Dendritic cell treated with granulocyte-macrophage colony-stimulating factor and Interleukin-4, amounts not matched to agents 40 ng/mL and 50 ng/mL, for 4 days (primary cell): ENCODE results near the gene THAP7.

ENCODE experiments used
- H3K27ac Mint-ChIP-seq: one replicate; pipeline ENCODE4 v1.8.0; 2022; ENCODE audit warnings: mild to moderate bottlenecking, mixed read lengths
- H3K27me3 Mint-ChIP-seq: one replicate; pipeline ENCODE4 v1.8.0; 2022; ENCODE audit warnings: mild to moderate bottlenecking, mixed read lengths
- H3K36me3 Mint-ChIP-seq: one replicate; pipeline ENCODE4 v1.8.0; 2022; ENCODE audit warnings: low read depth, mixed read lengths
- H3K4me1 Mint-ChIP-seq: one replicate; pipeline ENCODE4 v1.8.0; 2022; ENCODE audit warnings: low read depth, mixed read lengths
- H3K4me3 Mint-ChIP-seq: one replicate; pipeline ENCODE4 v1.8.0; 2022; ENCODE audit warnings: mild to moderate bottlenecking, moderate library complexity, mixed read lengths
- H3K9me3 Mint-ChIP-seq: one replicate; pipeline ENCODE4 v1.8.0; 2022; ENCODE audit warnings: mixed read lengths
- intact Hi-C: fragments of 100-400 bp; cut with micrococcal nuclease; formaldehyde crosslinking; loops from one replicate; pipeline ENCODE4 v1.15.0; 2022

The THAP7 gene

DNA sequence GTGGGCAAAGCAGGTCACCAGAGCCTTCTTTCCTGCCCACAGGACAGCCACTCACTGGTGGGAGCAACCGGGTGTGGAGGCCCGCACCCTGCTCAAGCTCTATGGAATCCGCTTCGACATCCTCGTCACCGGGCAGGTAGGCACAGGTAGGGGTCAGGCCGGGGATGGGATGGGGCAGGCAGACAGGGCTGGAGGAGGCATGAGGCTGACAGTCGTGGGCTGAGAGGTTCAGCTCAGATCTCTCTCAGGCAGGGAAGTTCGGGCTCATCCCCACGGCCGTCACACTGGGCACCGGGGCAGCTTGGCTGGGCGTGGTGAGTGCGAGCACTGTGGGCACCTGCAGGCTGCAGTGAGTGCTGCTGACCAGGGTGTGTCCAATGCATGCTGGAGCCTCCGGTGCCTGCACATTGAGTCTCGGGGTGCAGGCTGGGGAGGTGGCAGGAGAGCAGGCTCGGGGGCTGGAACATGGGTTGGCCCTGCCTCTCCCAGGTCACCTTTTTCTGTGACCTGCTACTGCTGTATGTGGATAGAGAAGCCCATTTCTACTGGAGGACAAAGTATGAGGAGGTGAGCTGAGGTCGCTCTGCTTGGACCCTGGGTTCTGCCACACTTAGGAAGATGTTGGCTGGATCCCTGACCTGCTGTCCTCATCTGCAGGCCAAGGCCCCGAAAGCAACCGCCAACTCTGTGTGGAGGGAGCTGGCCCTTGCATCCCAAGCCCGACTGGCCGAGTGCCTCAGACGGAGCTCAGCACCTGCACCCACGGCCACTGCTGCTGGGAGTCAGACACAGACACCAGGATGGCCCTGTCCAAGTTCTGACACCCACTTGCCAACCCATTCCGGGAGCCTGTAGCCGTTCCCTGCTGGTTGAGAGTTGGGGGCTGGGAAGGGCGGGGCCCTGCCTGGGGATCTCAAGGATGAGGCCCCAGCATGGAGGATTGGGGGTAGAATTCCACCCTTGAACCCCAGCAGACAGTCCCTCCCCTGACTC lies 24.1 kb upstream of the THAP7 start:
- Mint-ChIP-seq H3K4me3 (no peak overlapping the region), H3K27ac (no peak overlapping the region), H3K36me3 (no peaks in the 10 kb centered on the region), H3K4me1 (no peaks in the 10 kb centered on the region), H3K27me3 (peaks cover 18% of the 10 kb centered on the region), H3K9me3 (no peaks in the 10 kb centered on the region)
- intact Hi-C loops = no loop called here

DNA sequence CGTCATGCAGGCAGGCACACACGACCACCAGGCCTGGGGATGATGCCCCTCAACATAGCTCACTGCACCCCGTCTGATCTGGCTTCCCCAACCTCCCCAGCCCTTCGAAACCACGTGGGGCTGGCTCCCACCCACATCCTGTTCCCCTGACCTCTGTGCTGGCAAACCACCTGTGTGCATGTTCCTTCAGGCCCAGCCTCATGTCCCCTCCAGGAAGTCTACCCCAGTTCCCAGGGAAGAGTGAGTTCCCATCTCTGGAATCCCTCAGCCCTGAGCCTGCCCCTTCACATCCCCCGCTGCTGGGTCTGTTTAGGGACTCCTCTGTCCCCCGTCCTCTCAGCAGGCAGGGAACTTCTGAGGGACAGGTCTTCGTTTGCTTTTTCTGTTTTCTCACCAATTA lies 23.3 kb upstream of the THAP7 start:
- no peak overlapping the region for H3K27ac Mint-ChIP-seq
- no peaks in the 10 kb centered on the region for H3K9me3 Mint-ChIP-seq
- peaks cover 13% of the 10 kb centered on the region for H3K27me3 Mint-ChIP-seq
- no peaks in the 10 kb centered on the region for H3K36me3 Mint-ChIP-seq
- intact Hi-C loops = no loop called here
- H3K4me3 Mint-ChIP-seq = no peak overlapping the region
- no peaks in the 10 kb centered on the region for H3K4me1 Mint-ChIP-seq

DNA sequence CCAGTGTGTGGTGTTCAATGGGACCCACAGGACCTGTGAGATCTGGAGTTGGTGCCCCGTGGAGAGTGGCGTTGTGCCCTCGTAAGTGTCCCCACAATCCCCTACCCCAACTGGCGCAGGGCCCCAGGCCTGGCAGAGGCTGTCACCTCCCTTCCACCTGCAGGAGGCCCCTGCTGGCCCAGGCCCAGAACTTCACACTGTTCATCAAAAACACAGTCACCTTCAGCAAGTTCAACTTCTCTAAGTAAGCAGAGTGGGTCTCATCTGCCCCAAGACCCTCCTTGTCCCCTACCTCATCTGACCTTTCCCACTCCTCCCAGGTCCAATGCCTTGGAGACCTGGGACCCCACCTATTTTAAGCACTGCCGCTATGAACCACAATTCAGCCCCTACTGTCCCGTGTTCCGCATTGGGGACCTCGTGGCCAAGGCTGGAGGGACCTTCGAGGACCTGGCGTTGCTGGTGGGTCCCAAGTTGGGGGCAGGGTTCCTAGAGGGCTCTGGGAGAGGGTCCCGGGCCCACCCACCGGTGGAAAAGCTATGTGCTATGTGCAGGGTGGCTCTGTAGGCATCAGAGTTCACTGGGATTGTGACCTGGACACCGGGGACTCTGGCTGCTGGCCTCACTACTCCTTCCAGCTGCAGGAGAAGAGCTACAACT lies 21.2 kb upstream of the THAP7 start:
- Mint-ChIP-seq H3K4me1 (no peaks in the 10 kb centered on the region), H3K4me3 (no peak overlapping the region), H3K27me3 (peaks cover 19% of the 10 kb centered on the region), H3K36me3 (no peaks in the 10 kb centered on the region), H3K27ac (peak overlapping the region; percentile 7), H3K9me3 (no peaks in the 10 kb centered on the region)
- intact Hi-C loops = no loop called here

DNA sequence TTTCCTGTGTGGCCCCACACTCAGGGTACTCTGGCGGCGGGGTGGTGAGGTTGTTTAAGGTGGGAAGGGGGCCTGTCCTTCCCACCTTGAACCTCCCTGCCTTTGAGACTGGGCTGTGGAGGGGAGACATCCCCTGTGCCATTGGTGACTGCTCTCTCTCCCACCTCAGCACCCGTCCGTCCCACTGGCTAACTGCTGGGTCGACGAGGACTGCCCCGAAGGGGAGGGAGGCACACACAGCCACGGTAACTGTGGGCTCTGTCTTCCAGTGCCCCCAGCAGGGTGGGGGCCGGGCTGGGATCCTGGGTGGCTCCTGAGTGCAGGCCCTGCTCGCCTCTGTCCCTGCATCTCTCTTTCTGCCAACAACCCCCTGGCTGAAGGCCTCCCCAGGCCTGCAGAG lies 20.6 kb upstream of the THAP7 start:
- no peaks in the 10 kb centered on the region for H3K4me1 Mint-ChIP-seq
- H3K4me3 Mint-ChIP-seq = no peak overlapping the region
- no peaks in the 10 kb centered on the region for H3K9me3 Mint-ChIP-seq
- no peaks in the 10 kb centered on the region for H3K36me3 Mint-ChIP-seq
- intact Hi-C loops = no loop called here
- H3K27ac Mint-ChIP-seq = peak overlapping the region; percentile 7
- H3K27me3 Mint-ChIP-seq = peaks cover 21% of the 10 kb centered on the region

DNA sequence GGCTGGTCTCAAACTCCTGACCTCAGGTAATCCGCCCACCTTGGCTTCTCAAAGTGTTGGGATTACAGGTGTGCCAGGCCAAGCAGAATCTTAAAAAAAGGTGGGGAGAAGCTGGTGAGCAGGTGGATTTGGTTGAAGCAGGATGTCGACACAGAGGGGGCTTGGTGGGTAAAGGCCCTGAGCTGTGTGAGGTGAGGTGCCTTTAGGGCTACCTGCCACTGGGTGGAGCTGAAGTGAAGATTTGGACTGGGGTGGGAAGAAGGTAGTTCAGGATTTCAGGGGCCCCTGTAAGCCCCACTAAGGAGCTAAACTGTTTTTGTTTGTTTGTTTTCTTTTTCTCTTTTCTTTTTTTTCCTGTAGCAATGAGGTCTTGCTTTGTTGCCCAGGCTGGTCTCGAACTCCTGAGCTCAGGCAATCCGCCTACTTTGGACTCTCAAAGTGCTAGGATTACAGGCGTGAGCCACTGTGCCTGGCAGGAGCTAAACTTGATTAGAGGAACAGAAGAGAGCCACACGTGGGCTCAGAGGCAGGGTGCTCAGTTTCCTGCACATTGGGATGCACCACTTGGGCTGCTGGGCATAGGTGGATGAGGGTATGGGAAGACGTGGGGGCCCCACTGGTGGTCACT lies 19.0 kb upstream of the THAP7 start:
- Mint-ChIP-seq H3K27ac (no peak overlapping the region), H3K4me3 (no peak overlapping the region), H3K27me3 (peaks cover 34% of the 10 kb centered on the region), H3K36me3 (no peaks in the 10 kb centered on the region), H3K9me3 (no peaks in the 10 kb centered on the region), H3K4me1 (no peaks in the 10 kb centered on the region)
- intact Hi-C loops = no loop called here

DNA sequence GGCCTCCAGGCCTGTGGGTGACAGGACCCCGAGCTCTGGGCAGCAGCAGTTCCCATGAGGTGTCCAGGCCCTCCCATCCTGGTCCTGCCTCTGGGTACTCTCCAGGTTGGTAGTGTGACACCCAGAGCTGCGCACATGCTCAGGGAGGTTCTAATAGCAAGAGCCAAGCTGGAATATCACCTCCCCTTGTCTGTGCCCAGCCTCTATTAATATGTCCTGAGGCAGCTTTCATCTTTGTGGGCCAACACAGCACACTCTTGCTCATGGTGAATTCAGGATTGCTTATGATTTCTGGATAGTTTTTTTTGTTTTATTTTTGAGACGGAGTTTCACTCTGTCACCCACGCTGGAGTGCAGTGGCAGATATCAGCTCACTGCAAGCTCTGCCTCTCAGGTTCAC lies 16.4 kb upstream of the THAP7 start:
- intact Hi-C loops = no loop called here

DNA sequence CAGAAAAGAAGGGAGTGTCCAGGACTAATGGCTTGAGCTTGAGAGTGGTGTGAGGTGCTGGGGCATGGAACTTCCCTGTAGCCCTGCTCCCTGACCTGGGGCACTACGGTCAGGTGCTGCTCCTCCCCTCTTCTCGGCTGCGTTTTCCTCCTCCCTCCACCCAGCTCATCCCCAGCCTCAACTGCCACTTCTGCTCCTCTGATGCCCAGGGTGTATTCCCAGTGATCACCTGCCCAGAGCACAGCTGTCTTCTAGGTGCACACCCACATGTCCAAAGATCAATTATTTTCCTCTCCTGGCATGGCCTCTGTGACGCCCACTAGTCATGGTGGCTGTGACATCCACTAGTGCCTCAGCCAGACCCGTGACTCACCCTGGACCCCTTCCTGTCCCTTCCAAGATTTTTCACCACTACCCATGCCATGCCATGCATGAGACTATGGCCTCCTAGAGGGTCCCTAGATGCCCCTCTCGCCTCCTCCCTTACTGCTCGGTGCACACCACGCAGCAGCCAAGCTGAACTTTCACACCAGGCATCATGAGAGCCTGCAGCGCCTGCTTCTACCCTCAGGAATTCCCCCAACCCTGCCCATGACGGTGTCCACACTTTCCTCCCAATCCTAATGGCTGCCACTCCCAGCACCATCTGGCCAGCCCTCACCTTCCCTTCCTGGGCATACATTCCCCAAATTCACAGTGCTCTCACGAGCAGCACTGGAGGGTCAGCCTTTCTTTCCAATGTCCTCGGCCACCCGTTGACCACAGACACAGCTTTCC lies 14.9 kb upstream of the THAP7 start:
- Mint-ChIP-seq H3K4me3 (no peak overlapping the region), H3K9me3 (no peaks in the 10 kb centered on the region), H3K36me3 (no peaks in the 10 kb centered on the region), H3K27ac (no peak overlapping the region), H3K27me3 (peaks cover 52% of the 10 kb centered on the region), H3K4me1 (peaks cover 18% of the 10 kb centered on the region)
- intact Hi-C loops = no loop called here

More for the DNA sequence above, 16.4 kb upstream of the THAP7 start:
- Mint-ChIP-seq H3K4me3 (no peak overlapping the region), H3K27ac (no peak overlapping the region), H3K4me1 (peaks cover 18% of the 10 kb centered on the region), H3K36me3 (no peaks in the 10 kb centered on the region), H3K9me3 (no peaks in the 10 kb centered on the region), H3K27me3 (peaks cover 51% of the 10 kb centered on the region)

DNA sequence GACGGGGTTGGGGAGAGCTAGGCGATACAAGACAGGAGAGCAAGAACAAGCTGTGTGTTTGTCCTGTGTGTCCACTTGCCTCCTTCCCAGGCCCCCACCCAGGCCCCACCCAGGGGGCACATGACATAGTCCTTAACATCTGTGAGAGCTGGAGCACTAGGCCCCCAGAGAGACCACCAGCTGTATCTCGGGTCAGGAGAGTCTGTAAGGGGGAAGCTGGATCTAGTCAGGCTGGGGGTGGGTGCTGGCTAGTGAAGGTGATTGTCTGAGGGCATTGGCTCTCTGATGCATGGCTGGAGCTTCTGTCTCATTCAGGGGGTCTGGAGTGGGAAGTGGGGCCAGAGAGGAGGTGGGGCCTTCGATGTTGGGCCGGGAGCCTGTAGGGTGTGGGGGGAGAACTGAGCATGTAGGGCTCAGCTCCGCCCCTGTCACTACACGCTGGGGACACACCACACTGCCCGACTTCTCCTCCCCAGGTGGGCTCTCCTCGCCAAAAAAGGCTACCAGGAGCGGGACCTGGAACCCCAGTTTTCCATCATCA lies 13.6 kb upstream of the THAP7 start:
- intact Hi-C loops = no loop called here
- peaks cover 18% of the 10 kb centered on the region for H3K4me1 Mint-ChIP-seq
- H3K27me3 Mint-ChIP-seq = peaks cover 50% of the 10 kb centered on the region
- no peaks in the 10 kb centered on the region for H3K9me3 Mint-ChIP-seq
- peak overlapping the region; percentile 81 for H3K27ac Mint-ChIP-seq
- no peaks in the 10 kb centered on the region for H3K36me3 Mint-ChIP-seq
- peak overlapping the region; percentile 71 for H3K4me3 Mint-ChIP-seq

DNA sequence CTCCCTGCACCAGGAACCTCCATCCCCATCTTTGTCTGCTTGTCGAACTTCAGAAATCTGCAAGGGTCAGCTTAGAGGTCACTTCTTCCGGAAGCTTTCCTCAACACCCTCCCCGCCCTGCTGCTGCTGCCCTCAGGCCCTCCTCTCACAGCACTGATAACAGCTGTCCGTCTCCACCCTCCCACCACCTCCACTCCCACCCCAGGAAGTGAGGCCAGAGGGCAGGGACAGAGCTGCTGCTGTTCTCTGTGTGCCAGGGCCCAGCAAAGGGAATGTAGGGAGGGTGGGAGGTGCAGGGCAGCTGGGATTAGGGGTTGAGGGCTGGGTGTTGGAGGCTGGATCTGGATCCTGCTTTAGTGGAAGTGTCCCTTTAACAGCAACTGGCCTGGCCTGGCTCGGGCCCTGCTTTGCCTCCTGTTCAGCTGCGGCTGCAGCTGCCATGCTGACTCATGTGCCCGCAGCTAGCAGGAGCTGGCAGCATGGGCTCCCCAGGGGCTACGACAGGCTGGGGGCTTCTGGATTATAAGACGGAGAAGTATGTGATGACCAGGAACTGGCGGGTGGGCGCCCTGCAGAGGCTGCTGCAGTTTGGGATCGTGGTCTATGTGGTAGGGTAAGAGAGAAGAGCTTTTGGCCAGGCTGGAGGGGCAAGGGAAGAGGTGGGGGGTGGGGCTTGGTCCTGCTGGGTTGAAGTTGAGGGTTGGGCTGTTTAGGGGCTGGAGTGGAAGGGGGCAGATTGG lies 13.0 kb upstream of the THAP7 start, which contains the start of gene P2RX6:
Gene P2RX6 (plus strand): TSS at position 440 of the 740 bp plus-strand sequence. CDS start 10 bp downstream, at position 450.
- intact Hi-C loops = no loop called here
- Mint-ChIP-seq H3K36me3 (no peaks in the 10 kb centered on the region), H3K9me3 (no peaks in the 10 kb centered on the region), H3K27me3 (peaks cover 46% of the 10 kb centered on the region), H3K4me3 (peak within 1 kb of the TSS; percentile 71), H3K4me1 (peaks cover 18% of the 10 kb centered on the region), H3K27ac (peak within 1 kb of the TSS; percentile 81)

DNA sequence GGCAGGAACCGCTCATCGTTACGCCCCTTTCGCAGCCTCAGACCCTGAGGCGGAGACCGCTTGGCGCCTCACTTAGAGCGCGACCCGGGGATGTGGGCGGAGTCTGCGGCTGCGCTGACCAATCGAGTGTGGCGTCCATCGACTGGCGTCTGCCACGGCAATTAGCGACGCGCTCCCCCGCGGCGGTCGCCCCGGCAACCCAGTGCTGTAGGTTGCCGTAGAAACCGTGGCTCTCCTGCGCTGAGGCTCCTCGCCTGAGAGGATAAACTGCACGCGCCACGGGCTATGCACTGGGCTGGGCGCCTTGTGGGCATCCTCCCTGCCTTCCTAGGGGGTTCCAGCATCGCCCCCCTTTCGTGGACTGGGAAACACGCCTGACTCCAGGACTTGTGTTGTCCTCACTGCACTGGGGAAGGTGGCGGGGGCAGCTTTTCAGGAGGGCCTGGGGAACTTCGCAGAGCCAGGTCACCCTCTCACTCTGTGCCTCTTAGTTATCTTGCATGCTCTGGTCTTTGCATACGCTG lies 12.3 kb upstream of the THAP7 start:
- intact Hi-C loops = no loop called here
- Mint-ChIP-seq H3K27ac (peak overlapping the region; percentile 81), H3K4me1 (peaks cover 18% of the 10 kb centered on the region), H3K4me3 (peak overlapping the region; percentile 71), H3K27me3 (peaks cover 43% of the 10 kb centered on the region), H3K36me3 (no peaks in the 10 kb centered on the region), H3K9me3 (no peaks in the 10 kb centered on the region)

DNA sequence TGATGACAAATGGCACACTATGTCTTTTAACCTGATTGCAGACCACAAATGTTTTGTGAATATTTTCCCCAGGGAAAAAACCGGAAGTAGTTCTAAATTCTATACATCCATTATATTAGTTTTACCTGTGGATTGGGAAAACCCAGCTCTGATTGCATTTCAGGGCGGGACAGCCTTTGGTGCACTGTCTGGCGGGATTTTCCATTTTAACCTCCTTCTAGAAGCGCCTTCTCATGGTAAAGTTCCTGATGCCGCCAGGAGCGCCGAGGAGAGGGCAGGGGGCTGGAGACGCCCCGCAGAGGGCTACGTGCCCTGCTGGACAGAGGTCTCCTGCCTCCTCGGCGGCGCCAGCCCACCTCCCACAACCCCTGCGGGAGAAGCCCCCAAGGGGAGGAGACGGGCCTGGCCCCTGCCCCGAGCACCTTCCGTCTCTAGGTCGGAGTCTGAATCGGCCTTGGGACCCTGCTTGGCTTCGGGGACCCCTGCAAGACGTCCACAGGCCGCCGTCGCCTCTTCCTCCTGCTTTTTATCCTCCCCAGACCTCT lies 11.8 kb upstream of the THAP7 start:
- H3K4me3 Mint-ChIP-seq = peak overlapping the region; percentile 71
- intact Hi-C loops = no loop called here
- H3K9me3 Mint-ChIP-seq = no peaks in the 10 kb centered on the region
- H3K27ac Mint-ChIP-seq = peak overlapping the region; percentile 81
- no peaks in the 10 kb centered on the region for H3K36me3 Mint-ChIP-seq
- H3K4me1 Mint-ChIP-seq = peaks cover 18% of the 10 kb centered on the region
- H3K27me3 Mint-ChIP-seq = peaks cover 38% of the 10 kb centered on the region
